ENCODE data around the gene UBTD2.

GRCh38 chr5:172173564-172174153 lies 109.9 kb downstream of the UBTD2 start:
- TF ChIP-seq POLR2AphosphoS5 (IDR thresholded peaks at IDR 0.05; ENCODE audit: borderline replicate concordance, low read depth, low read length) (no peak), EZH2 (IDR thresholded peaks at IDR 0.05) (no peak)
